Neural cell (in vitro differentiated cells): ENCODE measurements around the gene GPR26. TPM values are rescaled to one million over a fixed set of nuclear protein-coding genes. Genes with fewer than 3 reads are reported as not detected.

ENCODE experiments used
- H2AFZ ChIP-seq: fragments of 200-600, 300-800 bp; sonication (generic), shearing (Covaris generic); 2 replicates; pipeline ENCODE4 v1.6.0; 2014; ENCODE audit warnings: low read depth, mild to moderate bottlenecking, antibody characterized with exemption, low read length, moderate library complexity
- H3F3A ChIP-seq: fragments of 200-600 bp; shearing (Covaris generic); 2 replicates; pipeline ENCODE4 v1.6.1; 2016; ENCODE audit warnings: mild to moderate bottlenecking, moderate library complexity, mixed read lengths, antibody characterized with exemption, low read length; ENCODE audit not compliant: insufficient read depth, poor library complexity, severe bottlenecking
- H3K27ac ChIP-seq: fragments of 200-600, 300-800 bp; sonication (generic), shearing (Covaris generic); 2 replicates; pipeline ENCODE4 v1.5.1; 2014; ENCODE audit warnings: mild to moderate bottlenecking, low read length, moderate library complexity
- H3K27me3 ChIP-seq: fragments of 300-800, 200-600 bp; sonication (generic), shearing (Covaris generic); 2 replicates; pipeline ENCODE4 v1.6.0; 2014; ENCODE audit warnings: mild to moderate bottlenecking, low read depth, low read length, moderate library complexity; ENCODE audit not compliant: insufficient read depth
- H3K36me3 ChIP-seq: fragments of 300-800, 200-600 bp; sonication (generic), shearing (Covaris generic); 2 replicates; pipeline ENCODE4 v1.5.1; 2014; ENCODE audit warnings: mild to moderate bottlenecking, antibody characterized with exemption, low read length, moderate library complexity; ENCODE audit not compliant: insufficient read depth
- H3K4me2 ChIP-seq: fragments of 300-800, 200-600 bp; sonication (generic), shearing (Covaris generic); 2 replicates; pipeline ENCODE4 v1.6.0; 2014; ENCODE audit warnings: mild to moderate bottlenecking, low read length
- H3K4me3 ChIP-seq: fragments of 300-800, 200-600 bp; sonication (generic), shearing (Covaris generic); 2 replicates; pipeline ENCODE4 v1.5.1; 2014; ENCODE audit warnings: mild to moderate bottlenecking, low read length, moderate library complexity
- H3K79me2 ChIP-seq: fragments of 200-600 bp; shearing (Covaris generic); replicated peaks from 2 replicates; pipeline ENCODE4 v1.6.0; 2014; ENCODE audit warnings: mild to moderate bottlenecking, low read length, moderate library complexity; ENCODE audit not compliant: insufficient read depth
- H3K9ac ChIP-seq: fragments of 300-800, 200-600 bp; sonication (generic), shearing (Covaris generic); 2 replicates; pipeline ENCODE4 v1.6.1; 2016; ENCODE audit warnings: mild to moderate bottlenecking, low read length, mixed read lengths
- H3K9me2 ChIP-seq: fragments of 200-600 bp; shearing (Covaris generic); 2 replicates; pipeline ENCODE4 v1.6.1; 2016; ENCODE audit warnings: mild to moderate bottlenecking, low read length, mixed read lengths; ENCODE audit not compliant: insufficient read depth
- H3K9me3 ChIP-seq: fragments of 200-600, 300-800 bp; sonication (generic), shearing (Covaris generic); 2 replicates; pipeline ENCODE4 v1.6.1; 2016; ENCODE audit warnings: mild to moderate bottlenecking, mixed run types, low read length, moderate library complexity, mixed read lengths
- H4K20me1 ChIP-seq: fragments of 200-600 bp; shearing (Covaris generic); 2 replicates; pipeline ENCODE4 v1.6.1; 2016; ENCODE audit warnings: mild to moderate bottlenecking, mixed run types; ENCODE audit not compliant: insufficient read depth
- EP300 ChIP-seq: fragments of 450-650 bp; conservative IDR thresholded peaks from 2 replicates; pipeline ENCODE4 v1.6.1; 2014; ENCODE audit warnings: antibody characterized with exemption, mild to moderate bottlenecking, moderate library complexity; ENCODE audit not compliant: poor library complexity, severe bottlenecking
- EZH2 ChIP-seq: fragments of 200-600, 300-800 bp; shearing (Covaris generic), sonication (generic); IDR thresholded peaks from 2 replicates; pipeline ENCODE4 v1.6.1; 2014; ENCODE audit warnings: antibody characterized with exemption, low read length, borderline replicate concordance, mild to moderate bottlenecking; ENCODE audit not compliant: insufficient read depth, poor library complexity, severe bottlenecking
- MXI1 ChIP-seq: fragments of 450-650 bp; conservative IDR thresholded peaks from 2 replicates; pipeline ENCODE4 v1.6.1; 2014; ENCODE audit warnings: antibody characterized with exemption, mild to moderate bottlenecking; ENCODE audit not compliant: poor library complexity, severe bottlenecking
- POLR2AphosphoS5 ChIP-seq: IDR thresholded peaks from 2 replicates; pipeline ENCODE4 v1.6.1; 2012
- RAD21 ChIP-seq: fragments of 450-650 bp; conservative IDR thresholded peaks from 2 replicates; pipeline ENCODE4 v1.6.1; 2014; ENCODE audit warnings: antibody characterized with exemption, mild to moderate bottlenecking, moderate library complexity
- SMC3 ChIP-seq: fragments of 450-650 bp; conservative IDR thresholded peaks from 2 replicates; pipeline ENCODE4 v1.6.1; 2014; ENCODE audit warnings: antibody characterized with exemption, mild to moderate bottlenecking, moderate library complexity; ENCODE audit not compliant: poor library complexity
- TAF1 ChIP-seq: IDR thresholded peaks from 2 replicates; pipeline ENCODE4 v1.6.1; 2012; ENCODE audit warnings: low read depth
- polyA plus RNA-seq: library from polyadenylated mRNA; depleted of rRNA; stranded (reverse); fragments of >200 nt; gene quantifications from 2 replicates; pipeline ENCODE4 v1.2.3, GENCODE V29; 2014
- TF ChIP-seq, protein P1 (sequence below): IDR thresholded peaks from 2 replicates; pipeline ENCODE4 v1.6.1; 2012; ENCODE audit warnings: borderline replicate concordance
- TF ChIP-seq, protein P2 (sequence below): fragments of 450-650 bp; IDR thresholded peaks from 2 replicates; pipeline ENCODE4 v1.5.1; 2014; ENCODE audit warnings: antibody characterized with exemption, mild to moderate bottlenecking, moderate library complexity; ENCODE audit not compliant: poor library complexity, severe bottlenecking

Gene GPR26
- polyA plus RNA-seq, 1 donor from 2014 or later: 8.1 TPM

DNA sequence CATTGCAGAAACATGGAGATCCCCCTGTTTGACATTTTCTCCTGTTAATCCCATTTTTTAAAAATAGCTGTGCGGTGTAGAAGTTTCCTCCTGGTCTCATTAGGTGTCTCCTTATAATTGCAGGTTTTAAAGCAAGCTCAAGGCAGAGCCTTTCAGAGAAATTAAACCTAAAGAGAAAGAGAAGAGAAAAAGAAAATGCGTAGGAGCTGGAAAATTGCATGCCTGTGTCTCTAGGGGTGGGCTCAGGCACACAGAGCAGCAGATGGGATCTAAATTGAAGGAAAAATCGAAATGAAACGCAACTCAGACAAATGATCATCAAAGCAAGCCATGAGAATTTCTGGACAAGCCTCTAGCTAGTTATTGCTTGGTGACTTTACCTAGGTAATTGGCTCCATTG lies 40.1 kb downstream of the GPR26 start:
- no peaks in the 10 kb centered on the region for H4K20me1 ChIP-seq

DNA sequence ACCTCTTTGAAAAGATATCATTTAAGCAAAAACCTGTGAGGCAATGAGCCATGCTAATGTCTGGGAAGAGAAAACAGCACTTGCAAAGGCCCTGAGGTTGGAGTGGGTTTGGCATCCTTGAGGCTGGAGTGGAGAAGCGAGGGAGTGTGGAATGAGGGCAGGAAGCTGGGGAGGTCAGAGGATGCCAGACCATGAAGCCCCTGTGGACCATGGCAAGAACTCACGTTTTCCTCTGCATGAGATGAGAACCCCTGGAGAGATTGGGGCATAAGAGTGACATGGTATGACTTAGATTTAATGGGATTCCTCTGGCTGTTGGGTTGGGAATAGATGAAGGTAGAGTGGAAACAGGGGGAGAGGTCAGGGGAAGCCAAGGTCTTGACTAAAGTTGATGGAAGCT lies 49.4 kb downstream of the GPR26 start:
- TF ChIP-seq MXI1: no peak
- no peak for TF ChIP-seq RAD21
- TF ChIP-seq EP300: no peak
- TF ChIP-seq, protein P1, sequence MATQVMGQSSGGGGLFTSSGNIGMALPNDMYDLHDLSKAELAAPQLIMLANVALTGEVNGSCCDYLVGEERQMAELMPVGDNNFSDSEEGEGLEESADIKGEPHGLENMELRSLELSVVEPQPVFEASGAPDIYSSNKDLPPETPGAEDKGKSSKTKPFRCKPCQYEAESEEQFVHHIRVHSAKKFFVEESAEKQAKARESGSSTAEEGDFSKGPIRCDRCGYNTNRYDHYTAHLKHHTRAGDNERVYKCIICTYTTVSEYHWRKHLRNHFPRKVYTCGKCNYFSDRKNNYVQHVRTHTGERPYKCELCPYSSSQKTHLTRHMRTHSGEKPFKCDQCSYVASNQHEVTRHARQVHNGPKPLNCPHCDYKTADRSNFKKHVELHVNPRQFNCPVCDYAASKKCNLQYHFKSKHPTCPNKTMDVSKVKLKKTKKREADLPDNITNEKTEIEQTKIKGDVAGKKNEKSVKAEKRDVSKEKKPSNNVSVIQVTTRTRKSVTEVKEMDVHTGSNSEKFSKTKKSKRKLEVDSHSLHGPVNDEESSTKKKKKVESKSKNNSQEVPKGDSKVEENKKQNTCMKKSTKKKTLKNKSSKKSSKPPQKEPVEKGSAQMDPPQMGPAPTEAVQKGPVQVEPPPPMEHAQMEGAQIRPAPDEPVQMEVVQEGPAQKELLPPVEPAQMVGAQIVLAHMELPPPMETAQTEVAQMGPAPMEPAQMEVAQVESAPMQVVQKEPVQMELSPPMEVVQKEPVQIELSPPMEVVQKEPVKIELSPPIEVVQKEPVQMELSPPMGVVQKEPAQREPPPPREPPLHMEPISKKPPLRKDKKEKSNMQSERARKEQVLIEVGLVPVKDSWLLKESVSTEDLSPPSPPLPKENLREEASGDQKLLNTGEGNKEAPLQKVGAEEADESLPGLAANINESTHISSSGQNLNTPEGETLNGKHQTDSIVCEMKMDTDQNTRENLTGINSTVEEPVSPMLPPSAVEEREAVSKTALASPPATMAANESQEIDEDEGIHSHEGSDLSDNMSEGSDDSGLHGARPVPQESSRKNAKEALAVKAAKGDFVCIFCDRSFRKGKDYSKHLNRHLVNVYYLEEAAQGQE: no peak
- no peak for TF ChIP-seq TAF1
- TF ChIP-seq, protein P2, sequence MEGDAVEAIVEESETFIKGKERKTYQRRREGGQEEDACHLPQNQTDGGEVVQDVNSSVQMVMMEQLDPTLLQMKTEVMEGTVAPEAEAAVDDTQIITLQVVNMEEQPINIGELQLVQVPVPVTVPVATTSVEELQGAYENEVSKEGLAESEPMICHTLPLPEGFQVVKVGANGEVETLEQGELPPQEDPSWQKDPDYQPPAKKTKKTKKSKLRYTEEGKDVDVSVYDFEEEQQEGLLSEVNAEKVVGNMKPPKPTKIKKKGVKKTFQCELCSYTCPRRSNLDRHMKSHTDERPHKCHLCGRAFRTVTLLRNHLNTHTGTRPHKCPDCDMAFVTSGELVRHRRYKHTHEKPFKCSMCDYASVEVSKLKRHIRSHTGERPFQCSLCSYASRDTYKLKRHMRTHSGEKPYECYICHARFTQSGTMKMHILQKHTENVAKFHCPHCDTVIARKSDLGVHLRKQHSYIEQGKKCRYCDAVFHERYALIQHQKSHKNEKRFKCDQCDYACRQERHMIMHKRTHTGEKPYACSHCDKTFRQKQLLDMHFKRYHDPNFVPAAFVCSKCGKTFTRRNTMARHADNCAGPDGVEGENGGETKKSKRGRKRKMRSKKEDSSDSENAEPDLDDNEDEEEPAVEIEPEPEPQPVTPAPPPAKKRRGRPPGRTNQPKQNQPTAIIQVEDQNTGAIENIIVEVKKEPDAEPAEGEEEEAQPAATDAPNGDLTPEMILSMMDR: no peak
- no peak for TF ChIP-seq SMC3
- no peak for TF ChIP-seq EZH2
- TF ChIP-seq POLR2AphosphoS5: no peak
- no peaks in the 10 kb centered on the region for H3K9me3 ChIP-seq
- no peaks in the 10 kb centered on the region for H3K79me2 ChIP-seq
- H3K9ac ChIP-seq: no peak overlapping the region
- no peaks in the 10 kb centered on the region for H3F3A ChIP-seq
- H3K27me3 ChIP-seq: no peaks in the 10 kb centered on the region
- no peak overlapping the region for H3K27ac ChIP-seq
- no peak overlapping the region for H3K4me3 ChIP-seq
- H3K9me2 ChIP-seq: no peaks in the 10 kb centered on the region
- no peaks in the 10 kb centered on the region for H4K20me1 ChIP-seq
- H2AFZ ChIP-seq: no peak overlapping the region
- H3K4me2 ChIP-seq: no peak overlapping the region
- H3K36me3 ChIP-seq: no peaks in the 10 kb centered on the region

More for the DNA sequence above, 40.1 kb downstream of the GPR26 start:
- Histone ChIP-seq H2AFZ (no peak overlapping the region), H3K9me2 (no peaks in the 10 kb centered on the region), H3K9ac (peak overlapping the region; percentile 33), H3K27ac (peak overlapping the region; percentile 32), H3K27me3 (no peaks in the 10 kb centered on the region), H3K36me3 (no peaks in the 10 kb centered on the region), H3F3A (no peaks in the 10 kb centered on the region), H3K79me2 (no peaks in the 10 kb centered on the region), H3K9me3 (no peaks in the 10 kb centered on the region), H3K4me2 (no peak overlapping the region), H3K4me3 (peak overlapping the region; percentile 28)
- TF ChIP-seq, protein P2: no peak
- no peak for TF ChIP-seq RAD21
- TF ChIP-seq TAF1: no peak
- TF ChIP-seq EP300: no peak
- TF ChIP-seq, protein P1: no peak
- TF ChIP-seq POLR2AphosphoS5: no peak
- no peak for TF ChIP-seq EZH2
- no peak for TF ChIP-seq SMC3
- TF ChIP-seq MXI1: no peak
